DOHH2 (cell line): Measurements from ENCODE around the gene SDCCAG8.

Source experiments
- H3F3A ChIP-seq: fragments of 200-600 bp; sonication (generic), shearing (Covaris generic); 2 replicates; pipeline ENCODE4 v1.6.0; 2016; ENCODE audit warnings: antibody characterized with exemption, mild to moderate bottlenecking; ENCODE audit not compliant: control insufficient read depth, insufficient read depth
- H3K27ac ChIP-seq: fragments of 200-600 bp; sonication (generic); 2 replicates; pipeline ENCODE4 v1.5.1; 2014; ENCODE audit warnings: low read depth, mild to moderate bottlenecking, low read length, moderate library complexity
- H3K27me3 ChIP-seq: fragments of 200-600 bp; sonication (generic); 2 replicates; pipeline ENCODE4 v1.6.1; 2014; ENCODE audit warnings: mild to moderate bottlenecking, low read length, mixed read lengths; ENCODE audit not compliant: control insufficient read depth
- H3K36me3 ChIP-seq: fragments of 200-600 bp; sonication (generic); 2 replicates; pipeline ENCODE4 v1.6.1; 2014; ENCODE audit warnings: mild to moderate bottlenecking, low read length, moderate library complexity, mixed read lengths; ENCODE audit not compliant: control insufficient read depth
- H3K4me1 ChIP-seq: fragments of 200-600 bp; sonication (generic); 2 replicates; pipeline ENCODE4 v1.6.1; 2014; ENCODE audit warnings: mild to moderate bottlenecking, low read length, mixed read lengths; ENCODE audit not compliant: control insufficient read depth
- H3K4me2 ChIP-seq: fragments of 200-600 bp; sonication (generic); 2 replicates; pipeline ENCODE4 v1.6.0; 2014; ENCODE audit warnings: mild to moderate bottlenecking, low read length, moderate library complexity
- H3K4me3 ChIP-seq: fragments of 200-600 bp; sonication (generic); 2 replicates; pipeline ENCODE4 v1.5.1; 2014; ENCODE audit warnings: mild to moderate bottlenecking, low read length, mixed read lengths
- H3K79me2 ChIP-seq: fragments of 200-600 bp; sonication (generic); 2 replicates; pipeline ENCODE4 v1.6.1; 2014; ENCODE audit warnings: mild to moderate bottlenecking, low read length, mixed read lengths; ENCODE audit not compliant: control insufficient read depth
- H3K9me2 ChIP-seq: fragments of 200-600 bp; sonication (generic); replicated peaks from 2 replicates; pipeline ENCODE4 v1.6.1; 2014; ENCODE audit warnings: mild to moderate bottlenecking, low read length, mixed read lengths; ENCODE audit not compliant: control insufficient read depth
- H3K9me3 ChIP-seq: fragments of 200-600 bp; sonication (generic); 2 replicates; pipeline ENCODE4 v1.6.1; 2014; ENCODE audit warnings: antibody characterized with exemption, low read length, mixed read lengths; ENCODE audit not compliant: control insufficient read depth, insufficient read depth
- H4K20me1 ChIP-seq: fragments of 200-600 bp; sonication (generic); 2 replicates; pipeline ENCODE4 v1.6.0; 2014; ENCODE audit warnings: low read depth, mild to moderate bottlenecking, antibody characterized with exemption, low read length, moderate library complexity; ENCODE audit not compliant: control insufficient read depth, insufficient read depth
- EZH2phosphoT487 ChIP-seq: fragments of 200-600 bp; sonication (generic); IDR thresholded peaks from 2 replicates; pipeline ENCODE4 v1.6.1; 2017; ENCODE audit warnings: borderline replicate concordance, mild to moderate bottlenecking, antibody characterized with exemption, low read length, moderate library complexity, mixed read lengths
- TF ChIP-seq, protein P1 (sequence below): fragments of 200-600 bp; sonication (generic); IDR thresholded peaks from one replicate; pipeline ENCODE4 v1.5.1; 2014; ENCODE audit warnings: antibody characterized with exemption, mild to moderate bottlenecking, low read depth, low read length; ENCODE audit not compliant: poor library complexity, severe bottlenecking

SDCCAG8 gene

DNA sequence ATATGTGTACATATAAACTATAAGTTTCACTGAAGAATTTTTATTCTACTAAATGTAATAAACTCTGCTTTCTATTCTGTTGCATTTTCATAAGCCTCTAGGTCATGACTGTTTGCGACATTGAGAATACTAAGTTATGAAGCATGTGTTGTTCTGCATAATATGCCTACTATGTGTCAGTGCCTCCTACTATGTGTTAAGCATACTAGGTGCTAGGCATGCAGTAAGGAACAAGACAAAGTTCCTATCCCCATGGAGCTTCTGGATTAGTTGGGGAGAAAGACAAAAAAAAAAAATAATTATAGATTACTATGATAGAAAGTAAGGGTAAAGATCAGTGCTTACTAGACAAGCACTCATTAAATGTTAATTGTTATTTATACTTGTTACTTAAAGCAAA, 1.3 kb downstream of the SDCCAG8 start:
- peaks cover 73% of the 10 kb centered on the region for H3K79me2 ChIP-seq
- H4K20me1 ChIP-seq: no peaks in the 10 kb centered on the region
- no peaks in the 10 kb centered on the region; the same call in 1 of the 2 replicates for H3F3A ChIP-seq
- H3K4me2 ChIP-seq: peak overlapping the region; percentile 78
- peaks cover 21% of the 10 kb centered on the region for H3K4me1 ChIP-seq
- no peak overlapping the region for H3K27ac ChIP-seq
- no peaks in the 10 kb centered on the region for H3K9me2 ChIP-seq
- TF ChIP-seq EZH2phosphoT487: no peak
- TF ChIP-seq, protein P1, sequence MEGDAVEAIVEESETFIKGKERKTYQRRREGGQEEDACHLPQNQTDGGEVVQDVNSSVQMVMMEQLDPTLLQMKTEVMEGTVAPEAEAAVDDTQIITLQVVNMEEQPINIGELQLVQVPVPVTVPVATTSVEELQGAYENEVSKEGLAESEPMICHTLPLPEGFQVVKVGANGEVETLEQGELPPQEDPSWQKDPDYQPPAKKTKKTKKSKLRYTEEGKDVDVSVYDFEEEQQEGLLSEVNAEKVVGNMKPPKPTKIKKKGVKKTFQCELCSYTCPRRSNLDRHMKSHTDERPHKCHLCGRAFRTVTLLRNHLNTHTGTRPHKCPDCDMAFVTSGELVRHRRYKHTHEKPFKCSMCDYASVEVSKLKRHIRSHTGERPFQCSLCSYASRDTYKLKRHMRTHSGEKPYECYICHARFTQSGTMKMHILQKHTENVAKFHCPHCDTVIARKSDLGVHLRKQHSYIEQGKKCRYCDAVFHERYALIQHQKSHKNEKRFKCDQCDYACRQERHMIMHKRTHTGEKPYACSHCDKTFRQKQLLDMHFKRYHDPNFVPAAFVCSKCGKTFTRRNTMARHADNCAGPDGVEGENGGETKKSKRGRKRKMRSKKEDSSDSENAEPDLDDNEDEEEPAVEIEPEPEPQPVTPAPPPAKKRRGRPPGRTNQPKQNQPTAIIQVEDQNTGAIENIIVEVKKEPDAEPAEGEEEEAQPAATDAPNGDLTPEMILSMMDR: no peak
- H3K9me3 ChIP-seq: no peaks in the 10 kb centered on the region
- peak overlapping the region; percentile 97 for H3K4me3 ChIP-seq
- no peaks in the 10 kb centered on the region for H3K27me3 ChIP-seq
- H3K36me3 ChIP-seq: 0 out of 2 replicates have a peak, but pooled peaks cover 2% of the 10 kb centered on the region

DNA sequence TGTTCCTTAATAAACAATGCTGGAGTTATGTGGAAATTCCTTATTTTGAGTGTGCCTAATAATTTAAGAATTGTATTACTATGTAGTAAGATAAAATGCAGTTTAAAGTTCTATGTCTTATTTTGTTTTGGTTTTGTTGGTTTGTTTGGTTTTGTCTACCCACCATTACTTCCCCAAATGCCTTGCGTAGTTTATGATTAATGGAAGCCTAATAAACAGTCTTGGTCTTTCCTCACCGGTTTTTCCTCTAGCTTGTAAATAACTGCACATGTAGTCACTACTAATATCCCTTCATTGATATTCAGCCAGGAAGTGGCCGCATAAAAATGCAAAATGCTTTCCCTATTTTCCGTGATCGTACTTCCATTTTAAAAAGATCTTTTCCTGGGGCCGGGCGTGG, 2.9 kb downstream of the SDCCAG8 start:
- no peaks in the 10 kb centered on the region for H3K9me2 ChIP-seq
- H3K27me3 ChIP-seq: no peaks in the 10 kb centered on the region
- H3K4me2 ChIP-seq: no peak overlapping the region
- no peak overlapping the region for H3K27ac ChIP-seq
- no peaks in the 10 kb centered on the region for H4K20me1 ChIP-seq
- no peak overlapping the region for H3K4me3 ChIP-seq
- peaks cover 60% of the 10 kb centered on the region for H3K79me2 ChIP-seq
- peaks cover 10% of the 10 kb centered on the region for H3K4me1 ChIP-seq
- no peak for TF ChIP-seq EZH2phosphoT487
- TF ChIP-seq, protein P1: no peak
- 0 out of 2 replicates have a peak, but pooled peaks cover 2% of the 10 kb centered on the region for H3K36me3 ChIP-seq
- no peaks in the 10 kb centered on the region for H3K9me3 ChIP-seq
- no peaks in the 10 kb centered on the region; the same call in 1 of the 2 replicates for H3F3A ChIP-seq

DNA sequence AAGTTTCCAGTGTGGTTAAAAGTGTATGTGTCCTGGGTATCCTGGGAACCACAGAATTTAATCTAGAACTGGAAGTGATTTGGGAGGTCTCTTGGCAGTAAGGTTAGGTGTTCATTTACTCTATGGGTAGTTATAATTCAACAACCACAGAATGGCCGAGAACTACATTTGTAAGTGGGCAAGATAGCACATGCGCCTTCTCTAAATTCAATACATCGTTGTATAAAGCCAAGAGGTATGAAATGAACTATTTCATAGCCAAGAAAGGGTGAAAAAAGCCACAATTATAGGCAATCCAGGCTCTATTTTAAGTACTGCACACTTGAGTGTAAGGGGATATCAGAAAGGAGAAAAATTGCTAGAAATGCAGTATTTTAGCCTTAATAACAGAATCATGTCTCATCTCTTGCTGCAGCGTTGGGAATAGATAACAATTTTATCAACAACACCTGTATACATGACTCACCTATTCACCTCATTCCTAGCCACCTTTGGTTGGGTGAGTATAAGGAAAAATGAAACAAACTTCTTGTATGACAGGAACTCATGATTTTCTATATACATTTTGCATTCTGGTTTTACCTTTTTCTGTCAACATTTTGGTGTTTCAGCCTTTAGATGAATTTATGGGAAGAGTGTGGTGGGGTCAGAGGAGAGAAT, 4.5 kb downstream of the SDCCAG8 start:
- H3K4me1 ChIP-seq: peaks cover 13% of the 10 kb centered on the region
- TF ChIP-seq EZH2phosphoT487: no peak
- TF ChIP-seq, protein P1: no peak
- 0 out of 2 replicates have a peak, but pooled peaks cover 2% of the 10 kb centered on the region for H3K36me3 ChIP-seq
- H3K27ac ChIP-seq: no peak overlapping the region
- H4K20me1 ChIP-seq: no peaks in the 10 kb centered on the region
- no peak overlapping the region for H3K4me3 ChIP-seq
- no peaks in the 10 kb centered on the region for H3K9me2 ChIP-seq
- H3F3A ChIP-seq: no peaks in the 10 kb centered on the region; the same call in 1 of the 2 replicates
- peaks cover 52% of the 10 kb centered on the region for H3K79me2 ChIP-seq
- H3K27me3 ChIP-seq: no peaks in the 10 kb centered on the region
- no peak overlapping the region for H3K4me2 ChIP-seq
- H3K9me3 ChIP-seq: no peaks in the 10 kb centered on the region
